Measurements from ENCODE around the gene TRAF3IP1.

Gene TRAF3IP1

DNA sequence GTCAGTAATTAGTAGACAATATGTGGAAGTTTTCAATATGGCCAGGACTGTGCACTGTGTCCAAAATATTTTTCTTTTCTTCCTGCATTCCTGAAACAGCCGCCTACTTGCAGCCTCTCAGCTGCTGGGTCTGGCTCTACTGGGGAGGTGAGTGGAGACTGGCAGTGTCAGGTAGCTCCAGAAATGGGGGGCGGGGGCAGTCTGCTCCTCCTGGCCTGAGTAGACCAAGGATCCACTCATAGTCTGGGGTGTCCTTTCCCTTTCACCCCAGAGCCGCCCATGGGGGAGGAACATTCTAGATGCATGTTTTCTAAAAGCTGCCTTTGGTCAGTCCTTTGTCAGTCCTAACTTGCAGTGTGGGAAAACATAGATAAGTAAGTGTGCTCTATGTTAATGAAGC, 23.7 kb downstream of the TRAF3IP1 start:
- DNase-seq (ENCODE audit: extremely low read depth, low read depth) = no peak
- TF ChIP-seq, protein P1, sequence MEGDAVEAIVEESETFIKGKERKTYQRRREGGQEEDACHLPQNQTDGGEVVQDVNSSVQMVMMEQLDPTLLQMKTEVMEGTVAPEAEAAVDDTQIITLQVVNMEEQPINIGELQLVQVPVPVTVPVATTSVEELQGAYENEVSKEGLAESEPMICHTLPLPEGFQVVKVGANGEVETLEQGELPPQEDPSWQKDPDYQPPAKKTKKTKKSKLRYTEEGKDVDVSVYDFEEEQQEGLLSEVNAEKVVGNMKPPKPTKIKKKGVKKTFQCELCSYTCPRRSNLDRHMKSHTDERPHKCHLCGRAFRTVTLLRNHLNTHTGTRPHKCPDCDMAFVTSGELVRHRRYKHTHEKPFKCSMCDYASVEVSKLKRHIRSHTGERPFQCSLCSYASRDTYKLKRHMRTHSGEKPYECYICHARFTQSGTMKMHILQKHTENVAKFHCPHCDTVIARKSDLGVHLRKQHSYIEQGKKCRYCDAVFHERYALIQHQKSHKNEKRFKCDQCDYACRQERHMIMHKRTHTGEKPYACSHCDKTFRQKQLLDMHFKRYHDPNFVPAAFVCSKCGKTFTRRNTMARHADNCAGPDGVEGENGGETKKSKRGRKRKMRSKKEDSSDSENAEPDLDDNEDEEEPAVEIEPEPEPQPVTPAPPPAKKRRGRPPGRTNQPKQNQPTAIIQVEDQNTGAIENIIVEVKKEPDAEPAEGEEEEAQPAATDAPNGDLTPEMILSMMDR (IDR thresholded peaks at IDR 0.05; ENCODE audit: low read depth, low read length, missing control alignments) = no peak
- H3K4me3 ChIP-seq (replicated peaks; ENCODE audit: low read depth, low read length) = no peak overlapping the region

DNA sequence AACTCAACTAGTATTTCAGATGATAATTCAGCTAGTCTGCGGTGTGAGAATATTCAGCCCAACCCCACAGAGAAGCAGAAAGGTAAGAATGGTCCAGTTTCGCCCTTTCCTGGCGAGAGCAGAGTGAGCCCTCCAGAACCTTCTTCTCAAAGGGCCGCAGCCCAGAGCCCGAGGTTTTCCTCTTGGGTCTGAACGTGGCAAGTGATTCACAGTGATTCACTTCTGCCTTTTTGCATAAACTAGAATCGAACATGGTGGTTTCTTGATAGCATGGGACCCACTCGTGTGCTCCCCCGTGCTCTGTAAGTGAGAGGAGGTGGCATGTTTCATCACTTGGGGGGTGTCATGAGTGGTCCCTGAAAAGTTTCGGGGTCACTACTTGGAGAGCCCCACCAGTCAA, 24.2 kb downstream of the TRAF3IP1 start:
- no peak for DNase-seq (ENCODE audit: extremely low read depth, low read depth)

DNA sequence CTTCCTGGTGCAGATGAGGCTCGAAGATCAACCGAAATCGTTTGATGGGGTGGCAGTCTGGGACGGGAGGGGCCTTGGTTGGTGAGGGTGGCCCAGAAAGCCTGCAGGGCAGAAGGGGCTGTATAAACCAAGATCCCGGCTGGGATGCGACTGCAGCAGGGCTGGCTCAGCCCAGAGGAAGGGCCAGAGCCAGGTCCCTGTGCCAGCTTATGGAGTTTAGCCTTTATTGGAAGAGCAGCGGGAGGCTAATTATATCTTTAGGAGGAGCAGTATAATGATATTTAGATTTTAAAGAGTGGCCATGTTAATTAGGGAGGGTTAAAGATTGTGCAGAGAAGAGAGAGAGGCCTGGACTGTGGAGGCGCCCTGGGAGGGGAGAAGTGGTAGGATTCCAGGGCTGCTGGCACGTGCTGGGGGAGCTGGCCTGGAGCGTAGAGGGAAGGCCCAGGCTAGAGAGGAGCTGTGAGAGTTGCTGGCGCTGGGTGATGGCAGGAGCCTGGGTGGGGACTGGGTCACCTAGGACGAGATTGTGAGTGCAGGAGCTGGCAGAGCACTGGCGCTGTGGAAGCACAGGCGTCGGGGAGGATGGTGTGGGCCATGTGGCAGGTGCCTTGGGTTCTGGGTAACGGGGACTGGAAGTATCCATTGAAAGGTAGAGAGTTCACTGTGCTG, 25.1 kb downstream of the TRAF3IP1 start:
- DNase-seq (ENCODE audit: extremely low read depth, low read depth) = no peak
- no peak overlapping the region for H3K4me3 ChIP-seq (replicated peaks; ENCODE audit: low read depth, low read length)
- TF ChIP-seq, protein P1 (IDR thresholded peaks at IDR 0.05; ENCODE audit: low read depth, low read length, missing control alignments) = no peak

More for the DNA sequence above, 24.2 kb downstream of the TRAF3IP1 start:
- no peak overlapping the region for H3K4me3 ChIP-seq (replicated peaks; ENCODE audit: low read depth, low read length)
- TF ChIP-seq, protein P1 (IDR thresholded peaks at IDR 0.05; ENCODE audit: low read depth, low read length, missing control alignments) = no peak

DNA sequence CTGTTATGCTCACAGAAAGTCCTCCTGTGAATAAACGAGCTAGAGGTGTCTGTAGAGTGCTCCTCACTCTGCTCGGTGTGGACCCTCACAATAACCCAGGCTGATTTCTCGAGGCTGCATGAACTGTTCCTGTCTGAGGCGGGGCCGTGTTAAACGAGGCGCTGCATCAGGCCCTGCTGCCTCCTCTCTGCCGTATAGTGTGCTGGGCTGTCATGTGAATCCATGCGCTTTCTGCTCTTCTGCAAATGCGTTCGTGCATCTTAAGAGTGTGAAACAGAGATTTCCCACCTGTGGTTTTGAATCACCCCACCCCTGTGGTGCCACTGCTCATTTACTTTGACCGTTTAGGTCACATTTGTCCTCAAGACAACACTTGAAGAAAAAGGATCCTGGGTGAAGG, 26.2 kb downstream of the TRAF3IP1 start:
- no peak overlapping the region for H3K4me3 ChIP-seq (replicated peaks; ENCODE audit: low read depth, low read length)
- TF ChIP-seq, protein P1 (IDR thresholded peaks at IDR 0.05; ENCODE audit: low read depth, low read length, missing control alignments) = no peak
- no peak for DNase-seq (ENCODE audit: extremely low read depth, low read depth)

DNA sequence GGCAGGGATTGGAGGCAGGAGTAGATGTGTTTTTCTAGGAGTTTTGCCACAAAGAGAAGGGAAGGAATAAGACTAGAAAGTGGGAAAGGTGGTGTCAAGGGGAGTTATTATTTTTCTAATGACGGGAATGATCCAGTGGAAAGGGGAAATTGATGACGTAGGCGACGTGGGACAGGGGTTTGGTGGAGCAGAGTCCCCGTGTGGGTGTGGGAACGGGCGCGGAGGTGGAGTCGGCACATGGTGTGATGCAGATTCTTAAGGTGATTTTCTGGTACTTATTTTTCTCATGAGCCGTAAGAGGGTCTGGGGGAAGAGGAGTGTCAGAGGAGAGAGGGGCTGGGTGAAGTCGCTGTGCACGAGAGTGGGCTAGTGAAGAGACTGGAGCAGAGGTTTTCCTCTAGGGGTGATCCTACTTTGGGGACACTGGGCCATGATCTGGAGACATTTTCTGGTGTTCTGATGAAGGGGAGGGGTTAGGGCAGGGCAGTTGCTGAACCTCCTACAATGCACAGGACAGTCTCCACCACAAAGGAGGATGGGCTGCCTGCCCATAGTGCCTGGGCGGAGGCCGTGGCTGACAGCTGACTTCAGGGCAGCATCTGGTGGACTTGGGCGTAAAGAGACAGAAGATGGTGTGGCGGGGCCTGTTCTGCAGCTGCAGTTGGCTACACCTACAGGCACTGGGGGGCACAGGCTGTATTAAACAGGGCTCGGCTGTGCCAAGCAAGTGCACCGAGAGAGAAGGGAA, 30.0 kb downstream of the TRAF3IP1 start:
- H3K4me3 ChIP-seq (replicated peaks; ENCODE audit: low read depth, low read length) = no peak overlapping the region
- no peak for DNase-seq (ENCODE audit: extremely low read depth, low read depth)
- TF ChIP-seq, protein P1 (IDR thresholded peaks at IDR 0.05; ENCODE audit: low read depth, low read length, missing control alignments) = no peak

DNA sequence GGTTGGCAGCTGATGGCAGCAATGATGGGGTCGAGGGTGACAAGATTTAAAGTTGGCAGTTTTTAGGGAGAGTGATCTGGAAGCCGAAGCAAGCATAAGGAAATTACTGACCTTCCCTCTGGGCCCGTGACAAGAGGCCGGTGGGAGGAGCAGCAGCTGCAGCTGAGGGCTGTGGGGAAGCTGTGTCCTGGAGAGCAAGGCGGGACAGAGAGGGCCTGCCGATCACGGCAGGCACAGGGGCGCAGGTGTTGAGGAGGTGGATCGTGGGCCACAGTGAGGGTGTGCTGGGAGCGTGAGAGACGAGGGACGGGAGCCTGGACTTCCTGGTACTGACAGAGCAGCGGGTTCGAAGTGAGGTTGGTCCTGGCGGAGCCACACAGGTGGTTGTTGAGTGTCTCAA, 31.0 kb downstream of the TRAF3IP1 start:
- no peak overlapping the region for H3K4me3 ChIP-seq (replicated peaks; ENCODE audit: low read depth, low read length)
- TF ChIP-seq, protein P1 (IDR thresholded peaks at IDR 0.05; ENCODE audit: low read depth, low read length, missing control alignments) = no peak
- no peak for DNase-seq (ENCODE audit: extremely low read depth, low read depth)

Data from HFF-Myc (cell line).